OCI-LY7 (cell line): Measurements from ENCODE around the gene XPR1. TPM values are rescaled to one million over a fixed set of nuclear protein-coding genes. Genes with fewer than 3 reads are reported as not detected.

ENCODE experiments used
- BruUV-seq: library from RNA; stranded (reverse); fragments of 400-500 nt; replicated peaks from 2 replicates; lab custom pipeline; 2021; lab: Mats Ljungman, UMichigan
- CTCF ChIA-PET: fragments of 300-600 bp; sonication (Branson Sonifier 250); formaldehyde crosslinking; loops from one replicate; lab custom pipeline; 2022; ENCODE audit warnings: antibody characterized with exemption; ENCODE audit not compliant: unreplicated experiment; lab: Charles Lee
- POLR2A ChIA-PET: fragments of 300-600 bp; sonication (Branson Sonifier 250); formaldehyde crosslinking; loops from one replicate; lab custom pipeline; 2022; ENCODE audit warnings: antibody characterized with exemption; lab: Charles Lee
- DNase-seq: peaks from one replicate; pipeline ENCODE4 v3.0.0-alpha.2; 2015; ENCODE audit warnings: low spot score
- H2AFZ ChIP-seq: fragments of 200-600 bp; sonication (generic), shearing (Covaris generic); 2 replicates; pipeline ENCODE4 v1.6.1; 2014; ENCODE audit warnings: mild to moderate bottlenecking, antibody characterized with exemption, low read length, moderate library complexity
- H3K27ac ChIP-seq: fragments of 200-600 bp; sonication (generic); 2 replicates; pipeline ENCODE4 v1.5.1; 2014; ENCODE audit warnings: mixed run types, low read depth, mild to moderate bottlenecking, moderate library complexity, low read length, inconsistent platforms; ENCODE audit not compliant: poor library complexity, severe bottlenecking
- H3K36me3 ChIP-seq: fragments of 200-600 bp; sonication (generic); 2 replicates; pipeline ENCODE4 v1.6.1; 2014; ENCODE audit warnings: mild to moderate bottlenecking, antibody characterized with exemption, low read length, moderate library complexity, mixed read lengths; ENCODE audit not compliant: insufficient read depth
- H3K4me1 ChIP-seq: fragments of 200-600 bp; sonication (generic); 2 replicates; pipeline ENCODE4 v1.5.1; 2014; ENCODE audit warnings: mild to moderate bottlenecking, low read length; ENCODE audit not compliant: insufficient read depth, poor library complexity, severe bottlenecking
- H3K4me2 ChIP-seq: fragments of 200-600 bp; sonication (generic); 2 replicates; pipeline ENCODE4 v1.6.1; 2014; ENCODE audit warnings: mild to moderate bottlenecking, low read length
- H3K4me3 ChIP-seq: fragments of 200-600 bp; sonication (generic); 2 replicates; pipeline ENCODE4 v1.5.1; 2014; ENCODE audit warnings: mild to moderate bottlenecking, low read depth, low read length; ENCODE audit not compliant: poor library complexity, severe bottlenecking
- H3K79me2 ChIP-seq: fragments of 200-600 bp; sonication (generic); 2 replicates; pipeline ENCODE4 v1.6.1; 2016; ENCODE audit warnings: low read depth, mild to moderate bottlenecking, low read length, moderate library complexity, mixed read lengths; ENCODE audit not compliant: insufficient read depth
- H3K9me2 ChIP-seq: fragments of 200-600 bp; sonication (generic); 2 replicates; pipeline ENCODE4 v1.6.1; 2016; ENCODE audit warnings: mild to moderate bottlenecking, low read length, mixed read lengths; ENCODE audit not compliant: insufficient read depth
- H3K9me3 ChIP-seq: fragments of 200-600 bp; sonication (generic); 2 replicates; pipeline ENCODE4 v1.6.1; 2014; ENCODE audit warnings: mild to moderate bottlenecking, mixed run types, low read length, mixed read lengths
- H4K20me1 ChIP-seq: fragments of 200-600 bp; sonication (generic); 2 replicates; pipeline ENCODE4 v1.6.1; 2014; ENCODE audit warnings: mild to moderate bottlenecking, antibody characterized with exemption, low read length, moderate library complexity, mixed read lengths; ENCODE audit not compliant: insufficient read depth
- CTCF ChIP-seq: fragments of 200-600 bp; sonication (generic); conservative IDR thresholded peaks from 2 replicates; pipeline ENCODE4 v1.5.1; 2014; ENCODE audit warnings: mild to moderate bottlenecking, antibody characterized with exemption, low read length, moderate library complexity, mixed read lengths
- EZH2phosphoT487 ChIP-seq: fragments of 200-600 bp; sonication (generic); IDR thresholded peaks from 2 replicates; pipeline ENCODE4 v1.6.1; 2018; ENCODE audit warnings: low read depth, borderline replicate concordance, mild to moderate bottlenecking, mixed run types, antibody characterized with exemption, low read length, moderate library complexity, mixed read lengths
- intact Hi-C: fragments of 100-400 bp; cut with micrococcal nuclease; formaldehyde crosslinking; loops from one replicate; pipeline ENCODE4 v1.10.0; 2022; ENCODE audit not compliant: unreplicated experiment
- total RNA-seq, 2 experiments: library from RNA; depleted of rRNA in 1 of 2; stranded (reverse); fragments of >200 nt in 1 of 2; shearing (Covaris generic) in 1 of 2; gene quantifications; 2 replicates each; pipeline ENCODE4 v1.2.3, GENCODE V29; 2014 to 2022

The XPR1 gene
- total RNA-seq, 2 experiments from 2014 or later: 8.6 to 17.2 TPM

GRCh38 chr1:180936110-180937011 lies 304.5 kb downstream of the XPR1 start:
- no TSS peak for BruUV-seq
- H4K20me1 ChIP-seq: no peaks in the 10 kb centered on the region
- H3K27ac ChIP-seq: no peak overlapping the region
- H3K9me2 ChIP-seq: no peaks in the 10 kb centered on the region
- ChIA-PET POLR2A (interaction anchor here (1.1 kb wide), 2 partner anchors 11 to 53 kb away, joined by 3 to 4 read pairs; no protein-coding TSS in a partner anchor), CTCF (interaction anchor here (0.6 to 0.7 kb wide), 2 partner anchors 10 to 208 kb away, joined by 3 read pairs; no protein-coding TSS in a partner anchor)
- intact Hi-C loops: no loop called here
- DNase-seq: no peak
- no peaks in the 10 kb centered on the region for H3K79me2 ChIP-seq
- no peak for TF ChIP-seq CTCF
- no peak for TF ChIP-seq EZH2phosphoT487
- H3K36me3 ChIP-seq: no peaks in the 10 kb centered on the region
- H2AFZ ChIP-seq: no peak overlapping the region
- H3K4me2 ChIP-seq: peak overlapping the region; percentile 47; the same call in 1 of the 2 replicates
- H3K4me1 ChIP-seq: peaks cover 35% of the 10 kb centered on the region
- no peak overlapping the region for H3K4me3 ChIP-seq
- H3K9me3 ChIP-seq: no peaks in the 10 kb centered on the region

GRCh38 chr1:180937012-180937372 lies 305.2 kb downstream of the XPR1 start:
- DNase-seq: no peak
- Histone ChIP-seq H3K4me1 (peaks cover 35% of the 10 kb centered on the region), H3K4me2 (no peak overlapping the region), H3K4me3 (no peak overlapping the region), H3K9me3 (no peaks in the 10 kb centered on the region), H2AFZ (no peak overlapping the region), H3K79me2 (no peaks in the 10 kb centered on the region), H3K27ac (no peak overlapping the region), H4K20me1 (no peaks in the 10 kb centered on the region), H3K9me2 (no peaks in the 10 kb centered on the region), H3K36me3 (no peaks in the 10 kb centered on the region)
- ChIA-PET CTCF (no interaction called here), POLR2A (no interaction called here)
- TF ChIP-seq CTCF (no peak), EZH2phosphoT487 (no peak)
- no TSS peak for BruUV-seq
- intact Hi-C loops: no loop called here
